Measurements from ENCODE around the gene FOSL1. TPM values are rescaled to one million over a fixed set of nuclear protein-coding genes. Genes with fewer than 3 reads are reported as not detected.

The FOSL1 gene
- total RNA-seq, 1 experiment from 2014 or later = 125 TPM

DNA sequence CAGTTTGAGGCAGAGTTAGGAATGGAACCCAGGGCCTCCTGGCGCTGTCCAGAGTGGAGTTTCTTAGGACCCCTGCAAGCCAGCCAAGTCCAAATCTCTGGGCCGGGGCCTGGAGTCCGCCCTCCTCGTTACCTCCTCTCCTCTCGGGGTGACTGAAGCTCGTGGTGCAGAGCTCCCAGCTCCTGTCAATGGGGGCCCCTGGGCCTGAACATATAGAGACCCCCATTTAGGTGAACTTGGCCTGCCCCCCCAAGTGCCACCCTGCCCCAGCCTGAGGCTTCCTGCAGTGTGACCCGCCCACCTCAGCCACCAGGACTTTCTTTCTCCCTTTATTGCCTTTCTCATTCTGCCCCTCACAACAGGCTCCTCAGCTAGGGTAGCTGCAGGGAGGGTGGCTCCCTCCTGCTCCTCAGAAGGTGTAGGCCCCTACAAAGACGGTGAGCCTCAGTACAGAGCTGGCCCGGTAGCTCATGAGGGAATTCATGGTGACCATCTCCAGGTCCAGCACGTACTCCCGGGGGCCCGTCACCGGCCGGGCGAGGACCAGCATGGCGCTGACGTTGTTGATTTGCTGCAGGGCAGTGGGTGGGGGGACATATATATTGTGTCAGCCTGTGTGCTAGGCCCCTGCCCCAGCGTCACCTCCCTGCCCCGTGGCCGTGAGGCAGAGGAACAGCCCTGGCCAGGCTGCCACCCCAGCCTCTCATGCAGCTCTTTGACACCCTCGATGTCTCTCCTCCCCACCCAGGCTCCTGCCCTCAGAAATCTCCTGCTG, 33.5 kb downstream of the FOSL1 start:
- Histone ChIP-seq H3K4me3 (replicated peaks in 1 of 2; ENCODE audit: low read depth in 1 of 2, low read length in 2 of 2) (no peak overlapping the region), H3K9ac (ENCODE audit: low read length) (no peak overlapping the region), H4K20me1 (ENCODE audit: insufficient read depth) (no peaks in the 10 kb centered on the region), H3K9me2 (ENCODE audit: insufficient read depth) (no peaks in the 10 kb centered on the region), H3K27me3 (ENCODE audit: insufficient read depth, low read length) (no peaks in the 10 kb centered on the region), H3K36me3 (ENCODE audit: control insufficient read depth in 1 of 2, insufficient read depth in 2 of 2, low read length in 2 of 2) (peaks cover 7 to 18% of the 10 kb centered on the region in 2 experiments; a peak in 3 of 4 replicates), H3K9me3 (ENCODE audit: control insufficient read depth in 1 of 2, insufficient read depth in 1 of 2, low read depth in 1 of 2, low read length in 2 of 2) (no peaks in the 10 kb centered on the region), H3K4me2 (ENCODE audit: low read length) (no peak overlapping the region), H2AFZ (ENCODE audit: low read depth, low read length, poor library complexity, severe bottlenecking) (no peak overlapping the region), H3K4me1 (ENCODE audit: control insufficient read depth in 1 of 2, insufficient read depth in 2 of 2, low read length in 2 of 2) (peaks cover 6 to 7% of the 10 kb centered on the region in 2 experiments), H3K79me2 (ENCODE audit: insufficient read depth, low read length) (peaks cover 12% of the 10 kb centered on the region), H3K27ac (ENCODE audit: low read depth, low read length) (no peak overlapping the region)
- ATAC-seq (no peak), DNase-seq (ENCODE audit: low read depth, low spot score) (no peak)
- BruUV-seq (replicated peaks) = no TSS peak
- RAD21 ChIA-PET (ENCODE audit: low non-redundant PET in 1 of 2, low total read pairs in 2 of 2, uncharacterized antibody in 2 of 2, unreplicated experiment in 2 of 2) = no interaction called here
- CTCF ChIA-PET = no interaction called here
- intact Hi-C loops (cut with micrococcal nuclease) = no loop called here
- TF ChIP-seq EGR1 (IDR thresholded peaks at IDR 0.05; ENCODE audit: low read depth) = no peak
- TF ChIP-seq JUND (IDR thresholded peaks at IDR 0.05) = no peak
- TF ChIP-seq CTCF (IDR thresholded peaks at IDR 0.05 in 2 of 3, conservative IDR thresholded peaks at IDR 0.05 in 1 of 3; ENCODE audit: borderline replicate concordance in 1 of 3, insufficient read depth in 1 of 3, low read depth in 2 of 3, low read length in 2 of 3) = no peak
- no peak for TF ChIP-seq CBX3 (IDR thresholded peaks at IDR 0.05; ENCODE audit: low read depth)
- TF ChIP-seq RAD21 (IDR thresholded peaks at IDR 0.05; ENCODE audit: low read depth) = no peak
- TF ChIP-seq ELF1 (IDR thresholded peaks at IDR 0.05; ENCODE audit: borderline replicate concordance, low read depth) = no peak
- POLR2A ChIA-PET = interaction anchor here (1.3 kb wide), 1 partner anchor 23 kb away, joined by 4 read pairs; the partner anchor contains the start of gene CCDC85B
